ENCODE results near the gene SEC31B. TPM values are rescaled to one million over a fixed set of nuclear protein-coding genes. Genes with fewer than 3 reads are reported as not detected.
A peak's percentile ranks its signal among the peaks of the same experiment; 100 is the strongest.

The SEC31B gene
- total RNA-seq (2.3 and 5.4 TPM in 2 replicates), polyA plus RNA-seq (7.7 and 13.2 TPM in 2 replicates)

- Histone ChIP-seq H4K20me1 (ENCODE audit: insufficient read depth, poor library complexity, severe bottlenecking) (no peaks in the 10 kb centered on the region), H3K36me3 (replicated peaks; ENCODE audit: insufficient read depth, low read depth) (no peaks in the 10 kb centered on the region), H3K79me2 (no peaks in the 10 kb centered on the region), H3K4me1 (ENCODE audit: insufficient read depth) (peaks cover 9% of the 10 kb centered on the region), H3K4me3 (peak within 1 kb of the TSS; percentile 36), H3K27ac (no peak within 1 kb of the TSS), H2AFZ (peak within 1 kb of the TSS; percentile 60), H3K9me2 (replicated peaks; ENCODE audit: insufficient read depth) (no peaks in the 10 kb centered on the region), H3K27me3 (peaks cover 18% of the 10 kb centered on the region), H3K4me2 (peak within 1 kb of the TSS; percentile 99), H3K9me3 (ENCODE audit: low read depth) (no peaks in the 10 kb centered on the region)
- peak; percentile 66 for DNase-seq (ENCODE audit: low spot score)
- TF ChIP-seq EZH2 (IDR thresholded peaks at IDR 0.05; ENCODE audit: borderline replicate concordance) (peak; percentile 57), CTCF (IDR thresholded peaks at IDR 0.05; ENCODE audit: poor library complexity) (no peak)
- WGBS (ENCODE audit: low lambda C conversion rate, missing lambda C conversion rate): 2% methylated on average over 72 of the region's 72 CpGs
Observed at GRCh38 chr10:100519311-100520051, at the start of gene SEC31B. Gene SEC31B, minus strand, starts transcription at chr10:100519861. Its CDS starts 2,909 bp downstream, at chr10:100516952.

GRCh38 chr10:100568912-100569311 lies 49.3 kb upstream of the SEC31B start:
- Histone ChIP-seq H3K79me2 (no peaks in the 10 kb centered on the region), H3K4me2 (no peak overlapping the region), H3K9me3 (ENCODE audit: low read depth) (no peaks in the 10 kb centered on the region), H3K4me3 (no peak overlapping the region), H4K20me1 (ENCODE audit: insufficient read depth, poor library complexity, severe bottlenecking) (no peaks in the 10 kb centered on the region), H3K27me3 (peaks cover 63% of the 10 kb centered on the region), H3K27ac (no peak overlapping the region), H3K9me2 (replicated peaks; ENCODE audit: insufficient read depth) (no peaks in the 10 kb centered on the region), H3K4me1 (ENCODE audit: insufficient read depth) (no peaks in the 10 kb centered on the region), H2AFZ (no peak overlapping the region), H3K36me3 (replicated peaks; ENCODE audit: insufficient read depth, low read depth) (no peaks in the 10 kb centered on the region)
- DNase-seq (ENCODE audit: low spot score): no peak
- no peak for TF ChIP-seq CTCF (IDR thresholded peaks at IDR 0.05; ENCODE audit: poor library complexity)
- TF ChIP-seq EZH2phosphoT487 (IDR thresholded peaks at IDR 0.05; ENCODE audit: low read depth, severe bottlenecking, unreplicated experiment): no peak
- no peak for TF ChIP-seq EZH2 (IDR thresholded peaks at IDR 0.05; ENCODE audit: borderline replicate concordance)
- 85% methylated on average over 3 of the region's 3 CpGs for WGBS (ENCODE audit: low lambda C conversion rate, missing lambda C conversion rate)

GRCh38 chr10:100567826-100568225 lies 48.2 kb upstream of the SEC31B start:
- Histone ChIP-seq H3K27ac (no peak overlapping the region), H3K4me3 (no peak overlapping the region), H3K36me3 (replicated peaks; ENCODE audit: insufficient read depth, low read depth) (no peaks in the 10 kb centered on the region), H4K20me1 (ENCODE audit: insufficient read depth, poor library complexity, severe bottlenecking) (no peaks in the 10 kb centered on the region), H3K4me2 (no peak overlapping the region), H2AFZ (no peak overlapping the region), H3K9me3 (ENCODE audit: low read depth) (no peaks in the 10 kb centered on the region), H3K79me2 (no peaks in the 10 kb centered on the region), H3K4me1 (ENCODE audit: insufficient read depth) (no peaks in the 10 kb centered on the region), H3K9me2 (replicated peaks; ENCODE audit: insufficient read depth) (no peaks in the 10 kb centered on the region), H3K27me3 (peaks cover 72% of the 10 kb centered on the region)
- TF ChIP-seq EZH2 (IDR thresholded peaks at IDR 0.05; ENCODE audit: borderline replicate concordance): no peak
- no peak for TF ChIP-seq CTCF (IDR thresholded peaks at IDR 0.05; ENCODE audit: poor library complexity)
- no peak for TF ChIP-seq EZH2phosphoT487 (IDR thresholded peaks at IDR 0.05; ENCODE audit: low read depth, severe bottlenecking, unreplicated experiment)
- 31% methylated on average over 6 of the region's 6 CpGs for WGBS (ENCODE audit: low lambda C conversion rate, missing lambda C conversion rate)
- no peak for DNase-seq (ENCODE audit: low spot score)
